ENCODE data around the gene RAD17. TPM values are rescaled to one million over a fixed set of nuclear protein-coding genes. Genes with fewer than 3 reads are reported as not detected.

The RAD17 gene
- total and polyA plus RNA-seq, 2 experiments from 2014 or later: 15.8 to 21.7 TPM

DNA sequence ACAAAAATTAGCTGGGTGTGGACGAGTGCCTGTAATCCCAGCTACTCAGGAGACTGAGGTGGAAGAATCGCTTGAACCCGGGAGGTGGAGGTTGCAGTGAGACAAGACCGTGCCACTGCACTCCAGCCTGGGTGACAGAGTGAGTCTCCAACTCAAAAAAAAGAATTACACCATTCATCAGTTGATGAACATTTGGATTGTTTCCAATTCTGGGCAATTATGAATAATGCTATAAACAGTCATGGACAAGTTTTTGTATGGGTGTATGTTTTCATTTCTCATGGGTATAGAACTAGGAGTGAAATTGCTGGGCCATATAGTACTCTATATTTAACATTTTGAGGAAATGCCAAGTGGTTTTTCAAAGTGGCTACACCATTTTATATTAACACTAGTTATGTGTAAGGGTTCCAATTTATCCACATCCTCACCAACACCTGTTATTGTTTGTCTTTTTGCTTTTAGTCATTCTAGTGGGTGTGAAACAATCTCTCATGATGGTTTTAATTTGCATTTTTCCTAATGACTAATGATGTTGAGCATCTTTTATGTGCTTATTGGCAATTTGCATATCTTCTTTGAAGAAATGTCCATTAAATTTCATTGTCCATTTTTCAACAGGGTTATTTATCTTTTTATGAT is 28.0 kb upstream of the RAD17 start:
- H3K4me3 ChIP-seq: no peak overlapping the region
- no peak overlapping the region for H3K27ac ChIP-seq
- no peaks in the 10 kb centered on the region for H3K79me2 ChIP-seq (ENCODE audit: insufficient read depth)
- WGBS, 2 experiments (ENCODE audit: low coverage in 1 of 2, low lambda C conversion rate in 2 of 2, missing lambda C conversion rate in 2 of 2): 73 to 88% methylated on average over 4 of the region's 4 CpGs
- no peak overlapping the region for H3K4me2 ChIP-seq (ENCODE audit: unreplicated experiment)
- H3K9me3 ChIP-seq (ENCODE audit: low read depth): no peaks in the 10 kb centered on the region
- H4K20me1 ChIP-seq (ENCODE audit: insufficient read depth): no peaks in the 10 kb centered on the region
- TF ChIP-seq EZH2 (IDR thresholded peaks at IDR 0.05; ENCODE audit: insufficient read depth, poor library complexity, severe bottlenecking) (no peak), EZH2phosphoT487 (IDR thresholded peaks at IDR 0.05; ENCODE audit: insufficient read depth, low read depth) (no peak)
- H3K4me1 ChIP-seq (ENCODE audit: insufficient read depth): no peaks in the 10 kb centered on the region
- no peaks in the 10 kb centered on the region for H3K9me2 ChIP-seq (ENCODE audit: insufficient read depth)
- H3K9ac ChIP-seq: no peak overlapping the region
- H3K27me3 ChIP-seq (replicated peaks; ENCODE audit: insufficient read depth): no peaks in the 10 kb centered on the region
- in situ Hi-C loops (cut with MboI): no loop called here
- H3K36me3 ChIP-seq (ENCODE audit: low read depth): no peaks in the 10 kb centered on the region
- H3F3A ChIP-seq (ENCODE audit: insufficient read depth): no peaks in the 10 kb centered on the region
- no peak overlapping the region for H2AFZ ChIP-seq
- peak; percentile 21 for DNase-seq

GRCh38 chr5:69343083-69343482 is 26.5 kb upstream of the RAD17 start:
- H3K9me2 ChIP-seq (ENCODE audit: insufficient read depth): no peaks in the 10 kb centered on the region
- H4K20me1 ChIP-seq (ENCODE audit: insufficient read depth): no peaks in the 10 kb centered on the region
- no peak for TF ChIP-seq EZH2phosphoT487 (IDR thresholded peaks at IDR 0.05; ENCODE audit: insufficient read depth, low read depth)
- no peak overlapping the region for H3K27ac ChIP-seq
- DNase-seq: no peak
- no peaks in the 10 kb centered on the region for H3F3A ChIP-seq (ENCODE audit: insufficient read depth)
- H3K27me3 ChIP-seq (replicated peaks; ENCODE audit: insufficient read depth): no peaks in the 10 kb centered on the region
- WGBS, 2 experiments (ENCODE audit: low coverage in 1 of 2, low lambda C conversion rate in 2 of 2, missing lambda C conversion rate in 2 of 2): 95 to 100% methylated on average over 1 of the region's 1 CpG
- no peaks in the 10 kb centered on the region for H3K36me3 ChIP-seq (ENCODE audit: low read depth)
- H3K9ac ChIP-seq: no peak overlapping the region
- H3K4me1 ChIP-seq (ENCODE audit: insufficient read depth): no peaks in the 10 kb centered on the region
- H3K4me2 ChIP-seq (ENCODE audit: unreplicated experiment): no peak overlapping the region
- H3K79me2 ChIP-seq (ENCODE audit: insufficient read depth): no peaks in the 10 kb centered on the region
- H3K9me3 ChIP-seq (ENCODE audit: low read depth): no peaks in the 10 kb centered on the region
- H2AFZ ChIP-seq: no peak overlapping the region
- H3K4me3 ChIP-seq: no peak overlapping the region
- in situ Hi-C loops (cut with MboI): no loop called here

DNA sequence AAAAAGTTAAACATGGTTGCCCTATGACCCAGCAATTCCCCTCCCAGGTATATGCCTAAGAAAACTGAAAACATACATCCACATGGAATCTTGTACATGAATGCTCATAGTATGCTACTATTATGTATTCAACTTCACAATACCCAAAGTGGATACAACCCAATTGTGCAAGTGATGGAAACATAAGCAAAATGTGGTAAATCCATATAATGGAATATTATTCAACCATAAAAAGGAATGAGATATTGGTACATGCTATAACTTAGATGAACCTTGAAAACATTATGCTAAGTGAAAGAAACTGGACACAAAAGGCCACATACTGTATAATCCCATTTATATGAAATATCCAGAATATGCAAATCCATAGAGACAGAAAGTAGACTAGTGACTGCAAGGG is 19.0 kb upstream of the RAD17 start:
- no peak for TF ChIP-seq EZH2 (IDR thresholded peaks at IDR 0.05; ENCODE audit: insufficient read depth, poor library complexity, severe bottlenecking)
- Histone ChIP-seq H3K4me3 (no peak overlapping the region), H3K79me2 (ENCODE audit: insufficient read depth) (peaks cover 16% of the 10 kb centered on the region), H3K9me2 (ENCODE audit: insufficient read depth) (no peaks in the 10 kb centered on the region), H3K27me3 (replicated peaks; ENCODE audit: insufficient read depth) (no peaks in the 10 kb centered on the region), H4K20me1 (ENCODE audit: insufficient read depth) (no peaks in the 10 kb centered on the region), H3K9ac (no peak overlapping the region), H2AFZ (no peak overlapping the region), H3K4me1 (ENCODE audit: insufficient read depth) (no peaks in the 10 kb centered on the region), H3K36me3 (ENCODE audit: low read depth) (peaks cover 37% of the 10 kb centered on the region), H3F3A (ENCODE audit: insufficient read depth) (no peaks in the 10 kb centered on the region), H3K9me3 (ENCODE audit: low read depth) (no peaks in the 10 kb centered on the region), H3K27ac (no peak overlapping the region), H3K4me2 (ENCODE audit: unreplicated experiment) (no peak overlapping the region)
- DNase-seq: no peak
- in situ Hi-C loops (cut with MboI): no loop called here

- H3K36me3 ChIP-seq (ENCODE audit: low read depth): peaks cover 22% of the 10 kb centered on the region; the same call in 1 of the 2 replicates
- H3K9ac ChIP-seq: no peak overlapping the region
- H3K4me1 ChIP-seq (ENCODE audit: insufficient read depth): no peaks in the 10 kb centered on the region
- H3K4me2 ChIP-seq (ENCODE audit: unreplicated experiment): no peak overlapping the region
- DNase-seq: no peak
- H3K9me2 ChIP-seq (ENCODE audit: insufficient read depth): no peaks in the 10 kb centered on the region
- H2AFZ ChIP-seq: no peak overlapping the region
- peaks cover 98% of the 10 kb centered on the region for H3K79me2 ChIP-seq (ENCODE audit: insufficient read depth)
- in situ Hi-C loops (cut with MboI): no loop called here
- H3F3A ChIP-seq (ENCODE audit: insufficient read depth): peaks cover 4% of the 10 kb centered on the region
- no peaks in the 10 kb centered on the region for H3K27me3 ChIP-seq (replicated peaks; ENCODE audit: insufficient read depth)
- no peak overlapping the region for H3K27ac ChIP-seq
- H3K9me3 ChIP-seq (ENCODE audit: low read depth): no peaks in the 10 kb centered on the region
- 97 to 98% methylated on average over 3 of the region's 3 CpGs for WGBS, 2 experiments (ENCODE audit: low coverage in 1 of 2, low lambda C conversion rate in 2 of 2, missing lambda C conversion rate in 2 of 2)
- TF ChIP-seq EZH2phosphoT487 (IDR thresholded peaks at IDR 0.05; ENCODE audit: insufficient read depth, low read depth): no peak
- TF ChIP-seq EZH2 (IDR thresholded peaks at IDR 0.05; ENCODE audit: insufficient read depth, poor library complexity, severe bottlenecking): no peak
- H3K4me3 ChIP-seq: no peak overlapping the region
- H4K20me1 ChIP-seq (ENCODE audit: insufficient read depth): no peaks in the 10 kb centered on the region; the same call in 1 of the 2 replicates
These were observed 9.9 kb upstream of the RAD17 start for GRCh38 chr5:69359699-69360098.

GRCh38 chr5:69360442-69360841 is 9.2 kb upstream of the RAD17 start:
- Histone ChIP-seq H3K27me3 (replicated peaks; ENCODE audit: insufficient read depth) (no peaks in the 10 kb centered on the region), H3K27ac (no peak overlapping the region), H2AFZ (no peak overlapping the region), H3K9me3 (ENCODE audit: low read depth) (no peaks in the 10 kb centered on the region), H3K4me3 (no peak overlapping the region), H4K20me1 (ENCODE audit: insufficient read depth) (no peaks in the 10 kb centered on the region; the same call in 1 of the 2 replicates), H3K79me2 (ENCODE audit: insufficient read depth) (peaks cover 98% of the 10 kb centered on the region), H3K9ac (no peak overlapping the region), H3F3A (ENCODE audit: insufficient read depth) (peaks cover 6% of the 10 kb centered on the region), H3K4me1 (ENCODE audit: insufficient read depth) (no peaks in the 10 kb centered on the region), H3K4me2 (ENCODE audit: unreplicated experiment) (no peak overlapping the region), H3K36me3 (ENCODE audit: low read depth) (peaks cover 16% of the 10 kb centered on the region; the same call in 1 of the 2 replicates), H3K9me2 (ENCODE audit: insufficient read depth) (no peaks in the 10 kb centered on the region)
- in situ Hi-C loops (cut with MboI): no loop called here
- no peak for DNase-seq
- no peak for TF ChIP-seq EZH2 (IDR thresholded peaks at IDR 0.05; ENCODE audit: insufficient read depth, poor library complexity, severe bottlenecking)
- no peak for TF ChIP-seq EZH2phosphoT487 (IDR thresholded peaks at IDR 0.05; ENCODE audit: insufficient read depth, low read depth)
- WGBS, 2 experiments (ENCODE audit: low coverage in 1 of 2, low lambda C conversion rate in 2 of 2, missing lambda C conversion rate in 2 of 2): 96 to 100% methylated on average over 1 of the region's 1 CpG

Data from GM23248 (cell line).